B cell (primary cell): ENCODE data around the gene NPAS2. TPM values are rescaled to one million over a fixed set of nuclear protein-coding genes. Genes with fewer than 3 reads are reported as not detected.

Experiments used
- ATAC-seq: fragments of 200-7000 bp; cut with Tn5 transposase; one replicate; pipeline ENCODE4 v1.10.0; 2021; ENCODE audit warnings: low read depth, mild to moderate bottlenecking, moderate number of reproducible peaks, moderate library complexity
- CTCF ChIA-PET: fragments of 350-600 bp; sonication (Branson Sonifier 250); formaldehyde crosslinking; loops from one replicate; lab custom pipeline; 2021; ENCODE audit warnings: antibody characterized with exemption, inconsistent platforms; lab: Charles Lee
- POLR2A ChIA-PET: fragments of 350-600 bp; sonication (Branson Sonifier 250); formaldehyde crosslinking; loops from one replicate; lab custom pipeline; 2021; ENCODE audit warnings: antibody characterized with exemption; lab: Charles Lee
- DNase-seq: peaks from one replicate; pipeline ENCODE4 v3.0.0; 2013
- H2AFZ ChIP-seq: 2 replicates; pipeline ENCODE4 v1.6.1; 2012; ENCODE audit warnings: mild to moderate bottlenecking, low read depth, low read length; ENCODE audit not compliant: insufficient read depth, poor library complexity, severe bottlenecking
- H3K27ac ChIP-seq, 2 donors: 1 replicate in 1 of 2; 2 replicates in 1 of 2; pipeline ENCODE4 v1.5.1; 2012 to 2013; ENCODE audit warnings: low read length in 2 of 2, mild to moderate bottlenecking in 2 of 2, moderate library complexity in 1 of 2
- H3K27me3 ChIP-seq, 4 experiments: fragments of 200-600 bp in 1 of 4; sonication (generic) in 1 of 4; replicated peaks in 1 of 4; 1 replicate in 2 of 4; 2 replicates in 2 of 4; pipeline versions ENCODE4 v1.6.1 to v1.7.0; 2013 to 2016; ENCODE audit warnings: low read length in 3 of 4, mild to moderate bottlenecking in 2 of 4, mixed read lengths in 1 of 4, moderate library complexity in 1 of 4; ENCODE audit not compliant: insufficient read depth in 4 of 4, control insufficient read depth in 3 of 4; ENCODE audit errors: control extremely low read depth in 1 of 4
- H3K36me3 ChIP-seq, 2 experiments: replicated peaks in 1 of 2; 1 replicate in 1 of 2; 2 replicates in 1 of 2; pipeline versions ENCODE4 v1.6.1 to v1.7.1; 2013; ENCODE audit warnings: low read length in 1 of 2; ENCODE audit not compliant: insufficient read depth in 2 of 2, control insufficient read depth in 1 of 2; ENCODE audit errors: control extremely low read depth in 1 of 2, extremely low read depth in 1 of 2
- H3K4me1 ChIP-seq, 2 donors: fragments of 200-600 bp in 1 of 2; sonication (generic) in 1 of 2; 1 replicate in 1 of 2; 2 replicates in 1 of 2; pipeline versions ENCODE4 v1.5.1 to v1.6.1; 2013 to 2017; ENCODE audit warnings: low read length in 2 of 2; ENCODE audit not compliant: control insufficient read depth in 2 of 2, insufficient read depth in 2 of 2
- H3K4me2 ChIP-seq: replicated peaks from 2 replicates; pipeline ENCODE3; 2012; ENCODE audit warnings: mild to moderate bottlenecking, low read depth, low read length; ENCODE audit not compliant: poor library complexity, severe bottlenecking
- H3K4me3 ChIP-seq, 5 experiments: fragments of 200-600 bp in 1 of 5; sonication (generic) in 1 of 5; 1 replicate in 3 of 5; 2 replicates in 2 of 5; pipeline versions ENCODE4 v1.5.1 to v1.7.0; 2011 to 2016; ENCODE audit warnings: low read length in 4 of 5, mild to moderate bottlenecking in 4 of 5, low read depth in 2 of 5, control low read depth in 1 of 5, moderate library complexity in 1 of 5; ENCODE audit not compliant: insufficient read depth in 1 of 5; ENCODE audit errors: control extremely low read depth in 1 of 5, extremely low read depth in 1 of 5
- H3K79me2 ChIP-seq: fragments of 200-600 bp; sonication (generic); one replicate; pipeline ENCODE4 v1.6.0; 2016; ENCODE audit warnings: low read length; ENCODE audit not compliant: control insufficient read depth, insufficient read depth
- H3K9ac ChIP-seq: fragments of 200-600 bp; sonication (generic); 2 replicates; pipeline ENCODE4 v1.6.1; 2017; ENCODE audit warnings: mild to moderate bottlenecking, low read length, moderate library complexity
- H3K9me3 ChIP-seq, 3 donors: one replicate each; pipeline versions ENCODE4 v1.6.1 to v1.7.1; 2013; ENCODE audit warnings: low read length in 2 of 3; ENCODE audit not compliant: control insufficient read depth in 2 of 3, insufficient read depth in 1 of 3; ENCODE audit errors: control extremely low read depth in 1 of 3
- H4K20me1 ChIP-seq: 2 replicates; pipeline ENCODE4 v1.6.0; 2012; ENCODE audit warnings: mild to moderate bottlenecking, low read length; ENCODE audit not compliant: insufficient read depth, control insufficient read depth, poor library complexity, severe bottlenecking
- H3K27ac Mint-ChIP-seq: one replicate; pipeline ENCODE4 v1.8.0; 2021; ENCODE audit warnings: mixed read lengths
- H3K27me3 Mint-ChIP-seq: one replicate; pipeline ENCODE4 v1.8.0; 2021; ENCODE audit warnings: mixed read lengths
- H3K4me1 Mint-ChIP-seq: one replicate; pipeline ENCODE4 v1.8.0; 2021; ENCODE audit warnings: mixed read lengths
- H3K4me3 Mint-ChIP-seq: one replicate; pipeline ENCODE4 v1.8.0; 2021; ENCODE audit warnings: mixed read lengths
- H3K9me3 Mint-ChIP-seq: one replicate; pipeline ENCODE4 v1.8.0; 2022; ENCODE audit warnings: mixed read lengths; ENCODE audit not compliant: insufficient read depth
- EZH2 ChIP-seq: IDR thresholded peaks from 2 replicates; pipeline ENCODE4 v1.6.1; 2012; ENCODE audit warnings: borderline replicate concordance, low read depth, mild to moderate bottlenecking, moderate library complexity, low read length; ENCODE audit not compliant: insufficient read depth, poor library complexity, severe bottlenecking
- WGBS: methylation state at CpG from one replicate; pipeline ENCODE4 v1.1.5; 2013; ENCODE audit warnings: missing lambda C conversion rate; ENCODE audit not compliant: insufficient coverage; 5-methylcytosine and 5-hydroxymethylcytosine counted together
- intact Hi-C: fragments of 100-400 bp; cut with micrococcal nuclease; formaldehyde crosslinking; loops from one replicate; pipeline ENCODE4 v1.10.0; 2022
- polyA plus RNA-seq: library from polyadenylated mRNA; depleted of rRNA; stranded (reverse); fragments of >200 nt; gene quantifications from 2 replicates; pipeline ENCODE4 v1.2.3, GENCODE V29; 2012
- total RNA-seq, 2 donors: library from RNA; stranded (reverse); fragments of 120-200 nt in 1 of 2; gene quantifications; 1 replicate in 1 of 2; 2 replicates in 1 of 2; pipeline versions ENCODE4 v1.2.3 to v1.2.4, GENCODE V29; 2013 to 2022
- TF ChIP-seq, protein P1 (sequence below): fragments of 200-600 bp; IDR thresholded peaks from one replicate; pipeline ENCODE4 v1.8.0; 2022; ENCODE audit warnings: antibody characterized with exemption, mild to moderate bottlenecking

NPAS2 gene
- total and polyA plus RNA-seq, 2 donors (not counting 1 experiment from before 2014, with no cell fraction given), result not detected

DNA sequence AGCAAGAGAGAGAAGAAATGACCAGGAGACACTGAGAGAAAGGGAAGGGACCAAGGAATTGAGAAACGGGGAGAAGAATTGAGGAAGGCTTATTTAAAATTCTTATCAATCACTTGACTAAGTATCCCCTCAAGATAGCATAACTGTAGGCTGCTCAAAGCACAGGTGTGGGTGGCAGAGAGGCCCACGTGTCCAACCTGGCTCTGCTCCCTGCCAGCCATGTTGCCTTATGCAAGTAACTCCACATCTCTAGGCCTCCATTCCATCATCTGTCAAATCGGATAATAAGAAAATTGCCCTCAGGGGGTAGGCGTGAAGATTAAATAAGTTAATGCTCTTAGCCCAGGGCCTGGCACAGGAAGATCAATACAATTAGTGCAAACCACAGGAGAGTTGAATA is 7.4 kb upstream of the NPAS2 start:
- Histone ChIP-seq H3K79me2 (no peaks in the 10 kb centered on the region), H2AFZ (no peak overlapping the region), H4K20me1 (no peaks in the 10 kb centered on the region), H3K36me3 (no peaks in the 10 kb centered on the region), H3K27me3 (peaks cover 0 to 14% (median 12%) of the 10 kb centered on the region in 4 experiments), H3K27ac (no peak overlapping the region), H3K4me3 (no peak overlapping the region), H3K9ac (no peak overlapping the region), H3K4me2 (no peak overlapping the region), H3K9me3 (peaks cover 0 to 2% (median 0%) of the 10 kb centered on the region in 3 donors), H3K4me1 (no peaks in the 10 kb centered on the region)
- TF ChIP-seq, protein P1, sequence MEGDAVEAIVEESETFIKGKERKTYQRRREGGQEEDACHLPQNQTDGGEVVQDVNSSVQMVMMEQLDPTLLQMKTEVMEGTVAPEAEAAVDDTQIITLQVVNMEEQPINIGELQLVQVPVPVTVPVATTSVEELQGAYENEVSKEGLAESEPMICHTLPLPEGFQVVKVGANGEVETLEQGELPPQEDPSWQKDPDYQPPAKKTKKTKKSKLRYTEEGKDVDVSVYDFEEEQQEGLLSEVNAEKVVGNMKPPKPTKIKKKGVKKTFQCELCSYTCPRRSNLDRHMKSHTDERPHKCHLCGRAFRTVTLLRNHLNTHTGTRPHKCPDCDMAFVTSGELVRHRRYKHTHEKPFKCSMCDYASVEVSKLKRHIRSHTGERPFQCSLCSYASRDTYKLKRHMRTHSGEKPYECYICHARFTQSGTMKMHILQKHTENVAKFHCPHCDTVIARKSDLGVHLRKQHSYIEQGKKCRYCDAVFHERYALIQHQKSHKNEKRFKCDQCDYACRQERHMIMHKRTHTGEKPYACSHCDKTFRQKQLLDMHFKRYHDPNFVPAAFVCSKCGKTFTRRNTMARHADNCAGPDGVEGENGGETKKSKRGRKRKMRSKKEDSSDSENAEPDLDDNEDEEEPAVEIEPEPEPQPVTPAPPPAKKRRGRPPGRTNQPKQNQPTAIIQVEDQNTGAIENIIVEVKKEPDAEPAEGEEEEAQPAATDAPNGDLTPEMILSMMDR, result no peak
- no peak for DNase-seq
- ChIA-PET CTCF (no interaction called here), POLR2A (no interaction called here)
- ATAC-seq, result no peak
- no peak overlapping the region for H3K27ac Mint-ChIP-seq
- H3K4me1 Mint-ChIP-seq, result no peaks in the 10 kb centered on the region
- H3K9me3 Mint-ChIP-seq, result no peaks in the 10 kb centered on the region
- intact Hi-C loops, result no loop called here
- 33% methylated on average over 1 of the region's 4 CpGs for WGBS
- H3K27me3 Mint-ChIP-seq, result peaks cover 52% of the 10 kb centered on the region
- no peak overlapping the region for H3K4me3 Mint-ChIP-seq

DNA sequence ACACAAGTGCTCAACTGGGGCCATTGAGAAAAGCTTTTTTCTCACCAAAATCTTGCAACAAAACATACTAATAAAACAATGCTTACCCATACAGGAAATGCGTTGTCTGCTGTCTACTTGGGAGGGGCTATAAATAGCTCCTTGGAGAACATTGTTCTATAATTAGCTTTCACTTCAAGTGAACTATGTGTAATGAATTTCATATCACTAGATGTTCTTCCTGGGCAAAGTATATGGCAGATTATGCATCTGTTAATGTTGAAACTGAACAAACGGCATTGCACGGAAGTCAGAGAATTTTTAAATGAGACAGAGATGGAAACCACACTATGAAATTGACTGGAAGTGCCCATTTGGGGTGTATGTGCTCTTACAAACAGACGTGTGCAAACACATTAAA is 6.4 kb upstream of the NPAS2 start:
- ATAC-seq (no peak), DNase-seq (no peak)
- Histone ChIP-seq H2AFZ (no peak overlapping the region), H3K9ac (no peak overlapping the region), H4K20me1 (no peaks in the 10 kb centered on the region), H3K27me3 (peaks cover 0 to 20% (median 14%) of the 10 kb centered on the region in 4 experiments), H3K36me3 (no peaks in the 10 kb centered on the region), H3K4me2 (no peak overlapping the region), H3K79me2 (no peaks in the 10 kb centered on the region), H3K27ac (no peak overlapping the region), H3K9me3 (peaks cover 0 to 2% (median 0%) of the 10 kb centered on the region in 3 donors), H3K4me1 (no peaks in the 10 kb centered on the region), H3K4me3 (no peak overlapping the region)
- POLR2A ChIA-PET, result no interaction called here
- Mint-ChIP-seq H3K27ac (no peak overlapping the region), H3K9me3 (no peaks in the 10 kb centered on the region), H3K4me1 (peaks cover 2% of the 10 kb centered on the region), H3K4me3 (no peak overlapping the region), H3K27me3 (peaks cover 61% of the 10 kb centered on the region)
- WGBS, result 90% methylated on average over 2 of the region's 4 CpGs
- intact Hi-C loops, result no loop called here
- TF ChIP-seq EZH2, result no peak
- TF ChIP-seq, protein P1, result no peak
- CTCF ChIA-PET, result no interaction called here
